ENCODE results near the gene RIPK1. TPM values are rescaled to one million over a fixed set of nuclear protein-coding genes. Genes with fewer than 3 reads are reported as not detected.

Gene RIPK1
- total RNA-seq, 1 donor from 2014 or later, result 14.7 TPM

DNA sequence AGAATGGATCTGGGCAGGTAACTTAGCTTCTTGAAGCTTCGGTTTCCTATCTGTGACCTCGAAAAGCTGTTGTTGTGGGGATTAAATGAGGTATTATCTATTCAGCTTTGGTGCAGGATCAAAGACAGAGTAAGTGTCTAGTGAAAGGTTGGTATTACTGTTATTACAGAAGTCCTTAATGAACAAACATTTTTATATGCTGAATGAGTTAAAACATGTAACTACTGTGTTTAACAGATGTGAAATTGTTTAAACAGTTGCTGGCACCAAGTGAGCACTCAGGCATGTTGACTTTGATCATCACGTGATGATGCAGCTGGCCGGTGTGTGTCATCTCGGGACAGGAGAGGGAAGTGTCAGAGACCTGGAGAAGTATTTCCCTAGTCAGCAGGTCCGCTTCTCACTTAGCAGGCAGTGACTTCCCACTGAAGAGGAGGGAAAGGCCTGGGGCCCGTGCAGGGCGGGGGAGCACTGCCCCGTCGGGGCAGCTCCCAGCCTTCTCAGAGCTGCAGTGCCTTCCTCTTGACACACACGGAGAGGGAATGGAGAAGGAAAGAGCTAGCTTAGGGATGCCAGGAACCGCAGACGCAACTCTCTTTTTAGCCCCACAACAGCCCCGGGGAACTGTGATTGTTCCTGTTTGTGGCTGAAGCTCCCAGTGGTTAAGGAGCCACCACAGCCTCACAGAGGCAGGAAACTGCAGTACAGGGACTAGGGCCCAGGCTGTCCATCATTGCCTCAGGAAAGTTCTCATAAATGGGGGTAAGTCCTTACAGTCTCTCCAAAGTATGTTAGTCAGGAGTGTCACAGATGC lies 71.0 kb downstream of the RIPK1 start:
- Mint-ChIP-seq H3K9me3 (no peaks in the 10 kb centered on the region), H3K4me3 (no peak overlapping the region), H3K27me3 (no peaks in the 10 kb centered on the region), H3K36me3 (peaks cover 30% of the 10 kb centered on the region), H3K4me1 (ENCODE audit: unreplicated experiment) (no peaks in the 10 kb centered on the region), H3K27ac (peak overlapping the region; percentile 67)
- DNase-seq (ENCODE audit: extremely low spot score, unreplicated experiment), result no peak
- TF ChIP-seq, protein P1, sequence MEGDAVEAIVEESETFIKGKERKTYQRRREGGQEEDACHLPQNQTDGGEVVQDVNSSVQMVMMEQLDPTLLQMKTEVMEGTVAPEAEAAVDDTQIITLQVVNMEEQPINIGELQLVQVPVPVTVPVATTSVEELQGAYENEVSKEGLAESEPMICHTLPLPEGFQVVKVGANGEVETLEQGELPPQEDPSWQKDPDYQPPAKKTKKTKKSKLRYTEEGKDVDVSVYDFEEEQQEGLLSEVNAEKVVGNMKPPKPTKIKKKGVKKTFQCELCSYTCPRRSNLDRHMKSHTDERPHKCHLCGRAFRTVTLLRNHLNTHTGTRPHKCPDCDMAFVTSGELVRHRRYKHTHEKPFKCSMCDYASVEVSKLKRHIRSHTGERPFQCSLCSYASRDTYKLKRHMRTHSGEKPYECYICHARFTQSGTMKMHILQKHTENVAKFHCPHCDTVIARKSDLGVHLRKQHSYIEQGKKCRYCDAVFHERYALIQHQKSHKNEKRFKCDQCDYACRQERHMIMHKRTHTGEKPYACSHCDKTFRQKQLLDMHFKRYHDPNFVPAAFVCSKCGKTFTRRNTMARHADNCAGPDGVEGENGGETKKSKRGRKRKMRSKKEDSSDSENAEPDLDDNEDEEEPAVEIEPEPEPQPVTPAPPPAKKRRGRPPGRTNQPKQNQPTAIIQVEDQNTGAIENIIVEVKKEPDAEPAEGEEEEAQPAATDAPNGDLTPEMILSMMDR (conservative IDR thresholded peaks at IDR 0.05), result no peak

DNA sequence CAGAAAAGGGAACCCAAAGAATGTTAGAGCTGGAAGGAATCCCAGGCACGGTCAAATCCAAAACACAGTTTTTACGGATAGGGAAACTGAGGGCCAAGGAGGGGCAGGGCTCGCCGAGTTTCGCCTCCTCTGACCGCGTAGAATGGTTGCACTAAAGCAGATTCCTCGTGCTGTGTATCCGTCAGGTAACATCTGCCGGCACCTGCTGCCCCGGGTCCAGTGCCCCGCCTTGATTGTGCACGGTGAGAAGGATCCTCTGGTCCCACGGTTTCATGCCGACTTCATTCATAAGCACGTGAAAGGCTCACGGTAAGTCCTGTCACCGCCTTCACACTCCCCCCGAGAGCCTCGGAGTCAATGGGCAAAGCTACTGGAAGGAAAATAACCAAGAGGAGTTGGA lies 71.9 kb downstream of the RIPK1 start:
- TF ChIP-seq, protein P1 (conservative IDR thresholded peaks at IDR 0.05), result no peak
- H3K4me3 Mint-ChIP-seq, result no peak overlapping the region
- DNase-seq (ENCODE audit: extremely low spot score, unreplicated experiment), result no peak
- peaks cover 34% of the 10 kb centered on the region for H3K36me3 Mint-ChIP-seq
- H3K27me3 Mint-ChIP-seq, result no peaks in the 10 kb centered on the region
- H3K4me1 Mint-ChIP-seq (ENCODE audit: unreplicated experiment), result no peaks in the 10 kb centered on the region
- no peak overlapping the region for H3K27ac Mint-ChIP-seq
- no peaks in the 10 kb centered on the region for H3K9me3 Mint-ChIP-seq

DNA sequence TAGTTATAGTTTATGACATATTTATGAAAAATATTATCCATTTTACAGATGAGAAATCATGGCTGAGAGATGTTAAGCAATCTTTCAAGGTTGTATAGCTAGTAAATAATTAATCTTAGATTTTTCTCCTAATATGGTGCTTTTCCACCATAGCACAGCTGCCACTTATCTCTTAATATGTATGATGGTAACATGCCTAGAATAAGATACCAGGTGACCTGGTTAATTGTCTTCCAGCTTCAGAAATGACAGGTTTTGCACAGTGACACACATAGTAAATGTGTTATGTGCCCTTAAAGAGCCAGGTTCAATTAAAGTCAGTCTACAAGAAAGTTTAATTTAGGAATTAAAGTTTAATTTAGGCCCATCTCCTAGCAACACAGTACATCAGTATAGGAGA lies 74.2 kb downstream of the RIPK1 start:
- no peak for DNase-seq (ENCODE audit: extremely low spot score, unreplicated experiment)
- no peak overlapping the region for H3K27ac Mint-ChIP-seq
- no peak overlapping the region for H3K4me3 Mint-ChIP-seq
- no peaks in the 10 kb centered on the region for H3K27me3 Mint-ChIP-seq
- H3K9me3 Mint-ChIP-seq, result no peaks in the 10 kb centered on the region
- TF ChIP-seq, protein P1 (conservative IDR thresholded peaks at IDR 0.05), result no peak
- H3K36me3 Mint-ChIP-seq, result peaks cover 35% of the 10 kb centered on the region
- H3K4me1 Mint-ChIP-seq (ENCODE audit: unreplicated experiment), result no peaks in the 10 kb centered on the region

DNA sequence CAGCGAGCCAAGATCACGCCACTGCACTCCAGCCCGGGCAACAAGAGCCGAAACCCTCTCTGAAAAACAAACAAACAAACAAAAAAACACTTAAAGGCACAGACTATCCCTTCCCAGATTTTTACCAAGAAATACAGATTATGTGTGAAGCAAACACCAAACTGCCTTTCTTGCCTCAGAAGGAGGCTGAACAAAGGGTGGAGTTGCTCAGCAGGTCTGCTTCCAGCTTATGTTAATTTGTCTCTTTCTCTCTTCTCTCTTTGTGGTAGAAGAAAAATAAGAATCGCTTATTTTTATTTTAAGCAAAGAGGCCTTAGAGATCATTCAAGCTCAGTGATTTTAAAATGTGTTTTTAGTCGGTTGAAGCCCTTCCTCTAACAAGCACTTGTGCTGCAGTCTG lies 74.9 kb downstream of the RIPK1 start:
- DNase-seq (ENCODE audit: extremely low spot score, unreplicated experiment), result no peak
- TF ChIP-seq, protein P1 (conservative IDR thresholded peaks at IDR 0.05), result no peak
- Mint-ChIP-seq H3K36me3 (peaks cover 33% of the 10 kb centered on the region), H3K4me3 (no peak overlapping the region), H3K27ac (no peak overlapping the region), H3K27me3 (no peaks in the 10 kb centered on the region), H3K4me1 (ENCODE audit: unreplicated experiment) (no peaks in the 10 kb centered on the region), H3K9me3 (no peaks in the 10 kb centered on the region)

DNA sequence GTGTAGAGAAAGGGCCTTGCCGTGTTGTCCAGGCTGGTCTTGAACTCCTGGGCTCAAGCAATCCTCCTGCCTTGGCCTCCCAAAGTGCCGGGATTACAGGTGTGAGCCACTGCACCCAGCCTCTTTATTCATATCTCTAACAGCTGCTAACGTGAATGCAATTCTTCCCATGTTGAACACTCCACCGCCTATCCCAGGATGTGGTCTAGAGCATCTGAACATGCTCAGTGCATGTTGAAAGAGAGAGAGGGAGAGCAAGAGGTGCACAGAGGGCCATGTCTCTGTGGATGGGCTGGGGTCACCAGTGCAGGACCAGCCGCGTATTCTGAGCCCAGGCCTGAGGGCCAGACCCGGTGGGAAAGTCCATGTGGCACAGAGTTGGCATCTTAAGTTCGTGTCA lies 76.3 kb downstream of the RIPK1 start:
- Mint-ChIP-seq H3K36me3 (peaks cover 26% of the 10 kb centered on the region), H3K9me3 (no peaks in the 10 kb centered on the region), H3K4me3 (no peak overlapping the region), H3K27me3 (no peaks in the 10 kb centered on the region), H3K4me1 (ENCODE audit: unreplicated experiment) (no peaks in the 10 kb centered on the region), H3K27ac (no peak overlapping the region)
- DNase-seq (ENCODE audit: extremely low spot score, unreplicated experiment), result no peak
- TF ChIP-seq, protein P1 (conservative IDR thresholded peaks at IDR 0.05), result no peak
